Regular cardiac myocyte (primary cell): ENCODE data around the gene NLRP9. TPM values are rescaled to one million over a fixed set of nuclear protein-coding genes. Genes with fewer than 3 reads are reported as not detected.

Experiments used
- total RNA-seq: library from RNA; depleted of rRNA; stranded (reverse); fragments of >200 nt; gene quantifications from 2 replicates; pipeline ENCODE4 v1.2.3, GENCODE V29; 2014

The NLRP9 gene
- total RNA-seq: not detected in 2 replicates

GRCh38 chr19:55738302-55738701 lies at the start of gene NLRP9:
NLRP9 (minus strand) TSS chr19:55738402; CDS start chr19:55738374, 28 bp downstream.

GRCh38 chr19:55768818-55769217 lies 30.6 kb upstream of the NLRP9 start, which contains the start of gene RFPL4AL1:
RFPL4AL1 (plus strand) TSS chr19:55769118; CDS start chr19:55771805, 2,687 bp downstream.

GRCh38 chr19:55758797-55759196 lies 20.6 kb upstream of the NLRP9 start, which contains the start of gene RFPL4A:
RFPL4A (plus strand) TSS chr19:55759097; CDS start chr19:55761801, 2,704 bp downstream.

GRCh38 chr19:55674841-55675660 lies 63.2 kb downstream of the NLRP9 start, which contains the start of gene EPN1:
EPN1 (plus strand) TSS chr19:55675226; CDS start chr19:55678628, 3,402 bp downstream.

Other genes starting within 250 kb of the NLRP9 start
- gene SSC5D, start 250.0 kb downstream of the NLRP9 start, total RNA-seq: 6.7 and 11.6 TPM in 2 replicates
- not detected in 2 replicates for gene SBK2, start 201.3 kb downstream of the NLRP9 start, total RNA-seq
- under 0.01 and 0.19 TPM in 2 replicates for gene SBK3, start 192.9 kb downstream of the NLRP9 start, total RNA-seq
- gene ZNF579, start 157.6 kb downstream of the NLRP9 start, total RNA-seq: 3.1 and 3.5 TPM in 2 replicates
- 2.3 and 2.9 TPM in 2 replicates for gene FIZ1, start 138.9 kb downstream of the NLRP9 start, total RNA-seq
- gene ZNF524, start 138.1 kb downstream of the NLRP9 start, total RNA-seq: 5.6 and 8.2 TPM in 2 replicates
- 0.58 and 0.85 TPM in 2 replicates for gene ZNF865, start 132.8 kb downstream of the NLRP9 start, total RNA-seq
- gene ZNF784, start 113.8 kb downstream of the NLRP9 start, total RNA-seq: 2.3 and 3.4 TPM in 2 replicates
- gene ZNF580, start 97.4 kb downstream of the NLRP9 start, total RNA-seq: 3.8 and 3.9 TPM in 2 replicates
- gene ZNF581, start 94.8 kb downstream of the NLRP9 start, total RNA-seq: 12.5 and 19.4 TPM in 2 replicates
- 4.8 and 5.4 TPM in 2 replicates for gene CCDC106, start 90.2 kb downstream of the NLRP9 start, total RNA-seq
- 49.6 and 137 TPM in 2 replicates for gene U2AF2, start 83.4 kb downstream of the NLRP9 start, total RNA-seq
- 20.3 and 36.4 TPM in 2 replicates for gene EPN1, start 63.2 kb downstream of the NLRP9 start, total RNA-seq
- not detected in 2 replicates for gene RFPL4A, start 20.7 kb upstream of the NLRP9 start, total RNA-seq
- under 0.01 TPM in 1 of 2 replicates, not detected in the other for gene RFPL4AL1, start 30.7 kb upstream of the NLRP9 start, total RNA-seq
- gene NLRP11, start 93.6 kb upstream of the NLRP9 start, total RNA-seq: under 0.01 TPM in 1 of 2 replicates, not detected in the other
- not detected in 2 replicates for gene NLRP4, start 98.1 kb upstream of the NLRP9 start, total RNA-seq
- gene NLRP13, start 193.9 kb upstream of the NLRP9 start, total RNA-seq: not detected in 2 replicates
- gene NLRP8, start 209.4 kb upstream of the NLRP9 start, total RNA-seq: not detected in 2 replicates
- under 0.01 TPM in 1 of 2 replicates, not detected in the other for gene NLRP5, start 248.4 kb upstream of the NLRP9 start, total RNA-seq